ENCODE data around the gene ZNF628.
"Not testable (repeated sequence)": the region's sequence is repeated elsewhere in the genome, so short reads cannot be mapped to it uniquely, and the experiment has no call there.

Gene ZNF628

DNA sequence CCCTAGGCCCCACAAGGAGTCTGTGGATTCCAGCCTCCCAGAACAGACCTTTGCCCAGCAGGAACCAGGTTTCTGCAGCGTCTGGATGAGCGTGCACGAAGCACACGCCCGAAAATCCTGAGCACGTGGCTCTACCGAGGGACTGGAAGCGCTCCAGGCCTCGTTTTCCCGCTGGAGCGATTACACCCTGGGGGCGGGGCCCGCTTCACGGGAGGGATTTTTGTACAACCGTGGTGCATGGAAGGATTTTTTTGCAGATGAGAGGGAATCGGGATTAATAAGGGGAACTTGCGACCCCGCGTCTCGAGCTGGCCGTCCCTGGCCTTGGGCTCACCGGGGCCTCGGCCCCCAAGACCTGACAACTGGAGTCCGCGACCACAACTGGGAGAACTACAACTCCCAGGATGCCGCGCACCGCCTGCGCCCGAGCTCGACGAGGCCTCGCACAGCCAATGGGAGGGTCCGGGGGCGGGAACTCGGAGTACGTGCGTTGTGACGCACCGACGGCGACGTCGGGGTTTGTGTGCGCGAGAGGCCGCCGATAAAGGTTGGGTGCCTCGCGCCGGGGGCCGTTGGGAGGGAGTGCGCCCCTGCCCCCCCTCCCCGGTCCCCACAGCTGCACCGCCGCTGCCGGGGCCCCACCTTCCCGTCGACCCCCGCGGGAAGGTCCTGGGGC is at the start of gene ZNF628:
ZNF628 (plus strand) TSS at position 518 of the 676 bp plus-strand sequence. CDS start 3,294 bp downstream, outside the sequence.
- DNase-seq (ENCODE audit: low read depth) = peak; percentile 99

DNA sequence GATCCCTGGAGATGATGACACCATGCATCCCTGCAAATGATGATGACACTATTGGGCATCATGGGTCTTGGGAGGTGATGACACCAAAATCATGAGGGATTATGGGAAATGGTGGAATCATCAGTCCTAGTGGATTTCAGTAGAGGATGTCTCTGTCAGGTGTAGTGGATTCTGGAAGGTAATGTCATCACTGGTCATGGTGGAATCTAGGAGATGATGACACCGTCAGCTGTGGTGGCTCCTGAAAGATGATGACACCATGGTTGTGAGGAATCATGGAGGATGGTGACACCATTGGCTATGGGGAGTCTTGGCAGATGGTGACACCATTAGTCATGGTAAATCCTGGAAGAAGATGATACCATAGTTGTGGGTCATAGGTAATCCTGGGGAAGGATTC is 45.2 kb upstream of the ZNF628 start:
- DNase-seq (ENCODE audit: low read depth) = no peak

- no peak for DNase-seq (ENCODE audit: low read depth)
These were observed 44.0 kb upstream of the ZNF628 start for GRCh38 chr19:55432241-55432959.

- no peak for DNase-seq (ENCODE audit: low read depth)
These were observed 43.1 kb upstream of the ZNF628 start for GRCh38 chr19:55433292-55433691.

DNA sequence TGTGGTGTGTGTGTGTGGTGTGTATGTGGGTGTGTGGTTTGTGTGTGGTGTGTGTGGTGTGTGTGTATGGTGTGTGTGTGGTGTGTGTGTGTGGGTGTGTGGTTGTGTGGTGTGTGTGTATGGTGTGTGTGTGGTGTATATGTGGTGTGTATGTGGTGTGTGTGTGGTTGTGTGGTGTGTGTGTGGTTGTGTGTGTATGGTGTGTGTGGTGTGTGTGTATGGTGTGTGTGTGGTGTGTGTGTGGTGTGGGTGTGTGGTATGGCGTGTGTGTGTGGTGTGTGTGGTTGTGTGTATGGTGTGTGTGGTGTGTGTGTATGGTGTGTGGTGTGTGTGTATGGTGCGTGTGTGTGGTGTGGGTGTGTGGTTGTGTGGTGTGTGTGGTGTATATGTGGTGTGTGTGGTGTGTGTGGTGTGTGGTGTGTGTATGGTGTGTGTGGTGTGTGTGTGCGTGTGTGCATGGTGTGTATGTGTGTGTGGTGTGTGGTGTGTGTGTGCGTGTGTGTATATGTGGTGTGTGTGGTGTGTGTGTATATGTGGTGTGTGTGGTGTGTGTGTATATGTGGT is 42.0 kb upstream of the ZNF628 start:
- DNase-seq (ENCODE audit: low read depth) = no peak

GRCh38 chr19:55435020-55435419 is 41.4 kb upstream of the ZNF628 start:
- DNase-seq (ENCODE audit: low read depth) = no peak

DNA sequence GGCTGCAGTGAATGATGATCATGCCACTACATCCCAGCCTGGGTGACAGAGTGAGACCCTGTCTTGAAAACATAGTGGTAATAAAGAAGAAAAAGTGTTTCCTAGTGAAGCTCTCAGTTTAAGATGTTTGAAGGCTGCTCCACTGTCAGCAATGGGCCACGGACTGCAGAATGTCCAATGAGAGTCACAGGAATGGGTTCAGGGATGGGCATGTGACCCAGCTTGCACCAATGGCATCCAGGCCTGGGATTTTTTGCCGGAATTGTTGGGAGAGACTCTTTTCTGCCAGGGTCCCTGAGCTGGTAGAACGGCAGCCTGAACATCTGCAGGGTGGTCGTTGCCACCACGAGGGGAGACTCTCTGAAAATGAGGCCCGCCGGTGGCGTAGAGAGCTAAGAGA is 39.6 kb upstream of the ZNF628 start:
- DNase-seq (ENCODE audit: low read depth) = no peak

- DNase-seq (ENCODE audit: low read depth) = no peak
These were observed 39.0 kb upstream of the ZNF628 start for GRCh38 chr19:55437410-55437809.

DNA sequence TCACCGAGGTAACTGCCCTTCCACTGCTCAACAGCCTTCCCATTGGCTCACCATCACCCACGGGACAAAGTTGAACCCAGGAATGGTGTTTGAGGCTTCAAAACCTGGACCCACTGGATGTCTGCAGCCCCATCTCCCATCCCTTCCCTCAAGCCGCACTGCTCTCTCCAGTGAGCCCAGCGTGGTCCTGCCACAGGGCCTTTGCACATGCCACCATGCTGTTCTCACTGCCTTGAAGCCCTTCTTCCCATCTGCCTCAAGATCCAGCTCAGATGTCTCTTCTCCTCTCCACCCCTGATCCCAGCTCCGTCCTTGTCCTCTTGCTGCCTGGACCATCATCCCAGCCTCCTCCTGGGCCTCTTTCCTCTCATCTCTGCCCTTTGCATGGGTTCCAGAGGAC is 37.4 kb upstream of the ZNF628 start:
- DNase-seq (ENCODE audit: low read depth) = no peak

- DNase-seq (ENCODE audit: low read depth) = no peak
These were observed 35.9 kb upstream of the ZNF628 start for GRCh38 chr19:55440411-55441105.

GRCh38 chr19:55441319-55441691 is 35.1 kb upstream of the ZNF628 start:
- no peak for DNase-seq (ENCODE audit: low read depth)

- DNase-seq (ENCODE audit: low read depth) = no peak
These were observed 34.6 kb upstream of the ZNF628 start for GRCh38 chr19:55441692-55442321.

- DNase-seq (ENCODE audit: low read depth) = no peak
These were observed 34.0 kb upstream of the ZNF628 start for GRCh38 chr19:55442372-55442961.

DNA sequence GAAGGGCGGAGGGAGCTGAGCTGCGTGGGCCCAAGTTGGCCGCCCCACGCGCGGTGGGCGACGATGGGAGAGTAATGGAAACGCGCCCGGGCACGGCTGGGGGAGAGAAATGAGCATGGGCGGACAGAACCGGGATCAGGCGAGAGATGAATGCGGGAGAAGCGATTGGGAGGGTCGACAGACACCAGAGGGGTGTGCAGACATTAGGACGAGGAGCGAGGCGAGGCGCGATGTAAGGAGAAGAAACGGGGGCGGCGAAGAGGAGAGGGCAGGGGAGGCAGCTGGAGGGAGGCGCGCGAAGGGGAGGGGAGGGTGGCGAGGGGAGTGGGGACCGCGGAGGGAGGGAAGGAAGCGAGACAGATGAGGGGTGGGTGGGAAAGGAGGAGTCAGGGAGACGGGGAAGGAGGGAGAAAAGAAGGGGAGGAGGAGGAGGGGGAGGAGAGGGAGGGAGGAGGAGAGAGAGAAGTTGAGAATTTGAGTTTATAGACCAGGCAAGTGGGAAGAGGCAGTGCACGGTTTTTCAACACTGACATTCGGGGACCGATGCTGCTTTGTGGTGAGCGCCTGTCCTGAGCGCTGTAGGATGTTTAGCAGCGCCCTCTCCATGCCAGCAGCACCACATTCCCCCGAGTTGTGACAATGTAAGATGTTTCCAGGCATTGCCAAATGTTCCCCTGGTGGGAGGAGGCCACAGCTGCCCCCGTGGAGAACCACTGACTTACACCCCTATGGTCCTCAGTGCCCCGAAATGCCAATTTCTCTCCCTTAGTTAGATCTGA is 33.2 kb upstream of the ZNF628 start, which contains the start of gene SHISA7:
SHISA7 (minus strand) TSS at position 256 of the 779 bp plus-strand sequence. CDS start 437 bp downstream, outside the sequence.
- no peak for DNase-seq (ENCODE audit: low read depth)

GRCh38 chr19:55443824-55444480 is 32.5 kb upstream of the ZNF628 start:
- DNase-seq (ENCODE audit: low read depth) = no peak

DNA sequence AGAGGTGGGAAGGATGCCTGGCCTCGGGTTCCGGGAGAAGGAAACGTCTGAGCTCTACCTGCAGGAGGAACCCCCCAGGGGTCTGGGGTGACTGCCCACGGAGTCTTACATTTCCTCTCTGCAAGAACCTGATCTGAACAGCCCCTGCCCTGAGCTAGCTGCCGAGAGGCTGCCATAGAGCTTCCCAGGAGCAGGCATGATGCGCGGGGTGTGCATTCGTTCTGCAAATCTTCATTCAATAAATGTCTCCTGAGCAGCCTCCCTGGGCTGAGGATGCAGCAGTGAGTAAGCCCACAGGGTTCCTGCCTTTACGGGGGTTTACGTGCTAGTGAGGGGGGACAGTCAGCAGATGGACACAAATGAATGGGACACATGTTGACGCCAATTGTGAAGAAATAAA is 31.8 kb upstream of the ZNF628 start:
- DNase-seq (ENCODE audit: low read depth) = no peak

DNA sequence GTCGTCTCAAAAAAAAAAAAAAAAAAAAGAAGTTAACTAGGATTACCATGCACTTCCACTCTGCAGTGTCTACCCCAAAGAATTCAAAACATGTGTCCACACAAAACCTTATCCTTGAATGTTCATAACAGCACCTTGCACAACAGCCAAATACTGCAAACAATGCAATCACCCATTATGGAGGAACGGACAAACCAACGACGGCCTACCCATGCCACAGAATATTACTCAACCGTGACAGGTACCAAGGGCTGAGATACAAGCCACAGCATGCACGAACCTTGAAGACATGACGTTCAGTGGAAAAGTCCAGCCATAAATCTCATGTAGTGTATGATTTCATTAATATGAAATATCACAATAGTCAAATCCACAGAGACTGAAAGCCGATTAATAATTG is 30.4 kb upstream of the ZNF628 start:
- DNase-seq (ENCODE audit: low read depth) = no peak

GRCh38 chr19:55447421-55448174 is 28.8 kb upstream of the ZNF628 start:
- DNase-seq (ENCODE audit: low read depth) = no peak

DNA sequence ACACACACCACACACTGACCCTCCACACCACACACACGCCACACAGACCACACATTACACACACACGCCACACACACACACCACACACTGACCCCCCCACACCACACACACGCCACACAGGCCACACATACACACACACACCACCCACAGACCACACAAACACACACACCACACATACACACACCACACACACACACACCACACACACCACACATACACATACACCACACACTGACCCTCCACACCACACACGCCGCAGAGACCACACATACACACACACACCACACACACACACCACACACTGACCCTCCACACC is 28.3 kb upstream of the ZNF628 start:
- not testable (repeated sequence) for DNase-seq (ENCODE audit: low read depth)

- no peak for DNase-seq (ENCODE audit: low read depth)
These were observed 26.9 kb upstream of the ZNF628 start for GRCh38 chr19:55449469-55449868.

Data from HS-27A (cell line).